ENCODE measurements around the gene LIF. TPM values are rescaled to one million over a fixed set of nuclear protein-coding genes. Genes with fewer than 3 reads are reported as not detected.

Gene LIF
- total RNA-seq, 1 experiment from 2014 or later, result 75.4 TPM

GRCh38 chr22:30224161-30224857 is 22.2 kb downstream of the LIF start (continued):
- TF ChIP-seq POLR2A (IDR thresholded peaks at IDR 0.05; ENCODE audit: borderline replicate concordance, extremely low read depth, insufficient read depth, insufficient read length) (no peak), TCF7L2 (IDR thresholded peaks at IDR 0.05; ENCODE audit: borderline replicate concordance, extremely low read depth, insufficient read depth, insufficient read length) (no peak), EZH2phosphoT487 (IDR thresholded peaks at IDR 0.05; ENCODE audit: borderline replicate concordance) (no peak), RAD21 (IDR thresholded peaks at IDR 0.05; ENCODE audit: low read depth) (no peak; the same call in 1 of the 2 replicates)
- TF ChIP-seq, protein P1, sequence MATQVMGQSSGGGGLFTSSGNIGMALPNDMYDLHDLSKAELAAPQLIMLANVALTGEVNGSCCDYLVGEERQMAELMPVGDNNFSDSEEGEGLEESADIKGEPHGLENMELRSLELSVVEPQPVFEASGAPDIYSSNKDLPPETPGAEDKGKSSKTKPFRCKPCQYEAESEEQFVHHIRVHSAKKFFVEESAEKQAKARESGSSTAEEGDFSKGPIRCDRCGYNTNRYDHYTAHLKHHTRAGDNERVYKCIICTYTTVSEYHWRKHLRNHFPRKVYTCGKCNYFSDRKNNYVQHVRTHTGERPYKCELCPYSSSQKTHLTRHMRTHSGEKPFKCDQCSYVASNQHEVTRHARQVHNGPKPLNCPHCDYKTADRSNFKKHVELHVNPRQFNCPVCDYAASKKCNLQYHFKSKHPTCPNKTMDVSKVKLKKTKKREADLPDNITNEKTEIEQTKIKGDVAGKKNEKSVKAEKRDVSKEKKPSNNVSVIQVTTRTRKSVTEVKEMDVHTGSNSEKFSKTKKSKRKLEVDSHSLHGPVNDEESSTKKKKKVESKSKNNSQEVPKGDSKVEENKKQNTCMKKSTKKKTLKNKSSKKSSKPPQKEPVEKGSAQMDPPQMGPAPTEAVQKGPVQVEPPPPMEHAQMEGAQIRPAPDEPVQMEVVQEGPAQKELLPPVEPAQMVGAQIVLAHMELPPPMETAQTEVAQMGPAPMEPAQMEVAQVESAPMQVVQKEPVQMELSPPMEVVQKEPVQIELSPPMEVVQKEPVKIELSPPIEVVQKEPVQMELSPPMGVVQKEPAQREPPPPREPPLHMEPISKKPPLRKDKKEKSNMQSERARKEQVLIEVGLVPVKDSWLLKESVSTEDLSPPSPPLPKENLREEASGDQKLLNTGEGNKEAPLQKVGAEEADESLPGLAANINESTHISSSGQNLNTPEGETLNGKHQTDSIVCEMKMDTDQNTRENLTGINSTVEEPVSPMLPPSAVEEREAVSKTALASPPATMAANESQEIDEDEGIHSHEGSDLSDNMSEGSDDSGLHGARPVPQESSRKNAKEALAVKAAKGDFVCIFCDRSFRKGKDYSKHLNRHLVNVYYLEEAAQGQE (IDR thresholded peaks at IDR 0.05; ENCODE audit: low read depth), result no peak
- TF ChIP-seq, protein P2, sequence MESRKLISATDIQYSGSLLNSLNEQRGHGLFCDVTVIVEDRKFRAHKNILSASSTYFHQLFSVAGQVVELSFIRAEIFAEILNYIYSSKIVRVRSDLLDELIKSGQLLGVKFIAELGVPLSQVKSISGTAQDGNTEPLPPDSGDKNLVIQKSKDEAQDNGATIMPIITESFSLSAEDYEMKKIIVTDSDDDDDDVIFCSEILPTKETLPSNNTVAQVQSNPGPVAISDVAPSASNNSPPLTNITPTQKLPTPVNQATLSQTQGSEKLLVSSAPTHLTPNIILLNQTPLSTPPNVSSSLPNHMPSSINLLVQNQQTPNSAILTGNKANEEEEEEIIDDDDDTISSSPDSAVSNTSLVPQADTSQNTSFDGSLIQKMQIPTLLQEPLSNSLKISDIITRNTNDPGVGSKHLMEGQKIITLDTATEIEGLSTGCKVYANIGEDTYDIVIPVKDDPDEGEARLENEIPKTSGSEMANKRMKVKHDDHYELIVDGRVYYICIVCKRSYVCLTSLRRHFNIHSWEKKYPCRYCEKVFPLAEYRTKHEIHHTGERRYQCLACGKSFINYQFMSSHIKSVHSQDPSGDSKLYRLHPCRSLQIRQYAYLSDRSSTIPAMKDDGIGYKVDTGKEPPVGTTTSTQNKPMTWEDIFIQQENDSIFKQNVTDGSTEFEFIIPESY (IDR thresholded peaks at IDR 0.05; ENCODE audit: extremely low read depth, insufficient replicate concordance, low read length), result no peak

GRCh38 chr22:30223303-30223702 is 23.3 kb downstream of the LIF start:
- peak overlapping the region; percentile 92 for H3K27ac ChIP-seq (ENCODE audit: low read depth, low read length)
- ChIA-PET POLR2A (interaction anchor here (0.8 to 6.3 kb wide), 5 partner anchors 8 to 115 kb away, joined by 3 to 43 read pairs (median 9); no protein-coding TSS in a partner anchor), CTCF (no interaction called here), RAD21 (ENCODE audit: low non-redundant PET in 1 of 2, low total read pairs in 2 of 2, uncharacterized antibody in 2 of 2, unreplicated experiment in 2 of 2) (no interaction called here)
- H3K9ac ChIP-seq (ENCODE audit: low read length), result peak overlapping the region; percentile 57
- H4K20me1 ChIP-seq (ENCODE audit: insufficient read depth), result no peaks in the 10 kb centered on the region
- ATAC-seq, result no peak
- H3K4me3 ChIP-seq (replicated peaks in 1 of 2; ENCODE audit: low read depth in 1 of 2, low read length in 2 of 2), result no peak overlapping the region
- H3K79me2 ChIP-seq (ENCODE audit: insufficient read depth, low read length), result no peaks in the 10 kb centered on the region
- no peaks in the 10 kb centered on the region; a peak in 1 of 4 replicates for H3K9me3 ChIP-seq (ENCODE audit: control insufficient read depth in 1 of 2, insufficient read depth in 1 of 2, low read depth in 1 of 2, low read length in 2 of 2)
- H3K4me1 ChIP-seq (ENCODE audit: control insufficient read depth in 1 of 2, insufficient read depth in 2 of 2, low read length in 2 of 2), result peaks cover 44 to 90% of the 10 kb centered on the region in 2 experiments
- BruUV-seq (replicated peaks), result no TSS peak
- intact Hi-C loops (cut with micrococcal nuclease), result no loop called here
- H3K27me3 ChIP-seq (ENCODE audit: insufficient read depth, low read length), result no peaks in the 10 kb centered on the region
- no peak for DNase-seq (ENCODE audit: low read depth, low spot score)
- H3K36me3 ChIP-seq (ENCODE audit: control insufficient read depth in 1 of 2, insufficient read depth in 2 of 2, low read length in 2 of 2), result no peaks in the 10 kb centered on the region
- H3K4me2 ChIP-seq (ENCODE audit: low read length), result peak overlapping the region; percentile 55
- TF ChIP-seq, protein P2 (IDR thresholded peaks at IDR 0.05; ENCODE audit: extremely low read depth, insufficient replicate concordance, low read length), result no peak
- TF ChIP-seq JUND (IDR thresholded peaks at IDR 0.05), result no peak
- TF ChIP-seq POLR2AphosphoS5 (IDR thresholded peaks at IDR 0.05; ENCODE audit: low read depth, low read length), result no peak
- no peak for TF ChIP-seq ZFX (IDR thresholded peaks at IDR 0.05)
- no peaks in the 10 kb centered on the region for H3K9me2 ChIP-seq (ENCODE audit: insufficient read depth)
- H2AFZ ChIP-seq (ENCODE audit: low read depth, low read length, poor library complexity, severe bottlenecking), result no peak overlapping the region
